ENCODE data around the gene MLEC.

The MLEC gene

DNA sequence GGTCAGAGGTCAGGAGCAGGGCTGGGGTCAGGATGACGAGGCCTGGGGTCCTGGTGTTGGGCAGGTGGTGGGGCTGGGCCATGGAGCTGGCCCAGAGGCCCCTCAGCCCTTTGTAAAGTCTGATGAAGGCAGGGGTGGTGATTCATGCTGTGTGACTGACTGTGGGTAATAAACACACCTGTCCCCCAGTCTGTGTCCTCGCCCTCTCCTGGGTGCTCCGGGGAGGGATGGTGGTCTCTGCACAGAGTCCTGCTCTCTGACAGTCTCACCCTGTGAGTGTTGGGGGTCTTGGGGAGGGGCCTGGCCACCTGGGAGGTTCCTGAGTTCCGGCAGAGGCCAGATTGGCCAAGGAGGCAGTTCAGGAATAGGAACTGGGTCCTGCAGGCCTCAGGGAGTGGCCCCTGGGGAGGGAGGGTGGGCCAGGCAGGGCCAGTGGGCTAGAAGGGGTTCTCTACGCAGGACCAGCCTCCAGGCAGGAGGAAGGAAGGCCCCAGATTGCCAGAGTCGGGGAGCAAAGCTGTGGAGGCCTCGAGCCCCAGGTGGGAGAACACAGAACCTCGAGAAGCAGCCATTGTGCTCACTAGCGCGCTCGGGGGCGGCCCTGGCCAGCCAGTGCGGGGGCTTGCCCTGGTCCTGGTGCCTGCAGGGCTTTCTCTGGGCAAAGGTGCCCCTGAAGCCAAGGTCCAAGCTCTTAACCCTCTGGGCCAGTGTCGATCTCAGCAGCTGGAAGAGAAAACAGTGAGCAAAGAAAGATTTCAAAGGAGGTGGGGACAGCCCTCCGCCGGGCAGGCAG is 53.1 kb downstream of the MLEC start:
- TF ChIP-seq, protein P1, sequence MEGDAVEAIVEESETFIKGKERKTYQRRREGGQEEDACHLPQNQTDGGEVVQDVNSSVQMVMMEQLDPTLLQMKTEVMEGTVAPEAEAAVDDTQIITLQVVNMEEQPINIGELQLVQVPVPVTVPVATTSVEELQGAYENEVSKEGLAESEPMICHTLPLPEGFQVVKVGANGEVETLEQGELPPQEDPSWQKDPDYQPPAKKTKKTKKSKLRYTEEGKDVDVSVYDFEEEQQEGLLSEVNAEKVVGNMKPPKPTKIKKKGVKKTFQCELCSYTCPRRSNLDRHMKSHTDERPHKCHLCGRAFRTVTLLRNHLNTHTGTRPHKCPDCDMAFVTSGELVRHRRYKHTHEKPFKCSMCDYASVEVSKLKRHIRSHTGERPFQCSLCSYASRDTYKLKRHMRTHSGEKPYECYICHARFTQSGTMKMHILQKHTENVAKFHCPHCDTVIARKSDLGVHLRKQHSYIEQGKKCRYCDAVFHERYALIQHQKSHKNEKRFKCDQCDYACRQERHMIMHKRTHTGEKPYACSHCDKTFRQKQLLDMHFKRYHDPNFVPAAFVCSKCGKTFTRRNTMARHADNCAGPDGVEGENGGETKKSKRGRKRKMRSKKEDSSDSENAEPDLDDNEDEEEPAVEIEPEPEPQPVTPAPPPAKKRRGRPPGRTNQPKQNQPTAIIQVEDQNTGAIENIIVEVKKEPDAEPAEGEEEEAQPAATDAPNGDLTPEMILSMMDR (IDR thresholded peaks at IDR 0.05; ENCODE audit: insufficient read depth, low read depth, low read length, missing control alignments): no peak
- DNase-seq (ENCODE audit: low read depth): no peak
- H3K4me3 ChIP-seq (ENCODE audit: low read length): no peak overlapping the region

DNA sequence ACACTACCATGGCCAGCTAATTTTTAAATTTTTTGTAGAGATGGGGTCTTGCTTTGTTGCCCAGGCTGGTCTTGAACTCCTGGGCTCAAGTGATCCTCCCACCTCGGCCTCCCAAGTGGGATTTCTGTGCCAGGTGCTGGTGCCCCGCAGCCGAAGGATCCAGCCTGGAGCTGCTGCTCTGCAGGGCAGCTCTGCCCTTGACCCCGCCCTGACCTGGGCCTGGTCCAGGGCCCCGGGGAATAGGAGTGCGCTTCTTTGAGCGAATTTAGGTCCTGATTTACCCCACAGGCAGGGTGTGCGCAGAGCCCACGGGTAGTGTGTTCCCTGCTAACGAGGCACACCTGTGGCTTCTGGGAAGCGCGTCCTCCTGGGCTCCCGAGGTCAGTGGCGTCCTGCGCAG is 53.9 kb downstream of the MLEC start:
- no peak overlapping the region for H3K4me3 ChIP-seq (ENCODE audit: low read length)
- TF ChIP-seq, protein P1 (IDR thresholded peaks at IDR 0.05; ENCODE audit: insufficient read depth, low read depth, low read length, missing control alignments): no peak
- DNase-seq (ENCODE audit: low read depth): no peak

DNA sequence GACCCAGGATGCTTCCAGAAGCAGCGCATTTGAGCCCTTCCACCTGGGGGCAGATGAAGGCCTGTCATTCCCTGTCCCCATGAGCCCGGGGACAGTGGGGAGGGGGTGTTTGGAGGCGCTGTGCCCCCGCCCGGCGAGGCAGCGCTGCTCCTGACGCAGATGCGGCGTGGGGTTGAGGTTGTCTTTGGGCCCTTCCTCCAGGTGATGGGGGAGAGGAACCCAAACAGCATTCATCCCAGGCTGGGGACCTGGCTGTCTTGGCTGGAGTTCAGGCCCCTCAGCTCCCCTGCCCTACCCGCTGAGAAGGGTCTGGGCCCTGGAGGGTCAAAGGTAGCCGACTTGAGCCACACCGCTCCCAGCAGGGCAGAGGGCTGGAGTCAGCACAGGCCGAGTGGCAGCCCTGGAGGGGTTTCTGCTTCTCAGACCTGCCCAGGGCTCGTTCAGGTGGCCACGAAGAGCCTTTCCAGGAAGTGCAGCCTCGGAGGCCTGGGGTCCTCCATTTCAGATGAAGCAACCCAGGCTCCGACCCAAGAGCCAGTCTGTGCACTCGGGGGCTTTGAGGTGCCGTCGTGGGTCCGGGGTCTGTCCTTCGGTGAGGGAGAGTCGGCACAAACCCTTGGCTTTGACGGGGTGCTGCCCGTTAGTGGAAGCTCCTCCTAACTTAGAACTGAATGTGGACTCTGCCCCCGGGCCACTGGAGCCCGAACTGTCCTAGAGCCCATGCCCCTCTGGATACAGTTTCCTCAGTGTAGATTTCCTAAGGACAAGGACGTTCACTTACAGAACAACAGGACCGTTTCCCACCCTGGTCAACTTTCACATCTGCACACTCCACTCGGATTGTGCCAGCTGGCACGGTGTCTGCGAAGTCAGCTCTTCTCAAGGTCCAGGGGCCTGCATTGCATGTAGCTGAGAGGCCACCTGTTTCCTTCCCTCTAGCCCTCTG is 54.8 kb downstream of the MLEC start:
- TF ChIP-seq, protein P1 (IDR thresholded peaks at IDR 0.05; ENCODE audit: insufficient read depth, low read depth, low read length, missing control alignments): no peak

DNA sequence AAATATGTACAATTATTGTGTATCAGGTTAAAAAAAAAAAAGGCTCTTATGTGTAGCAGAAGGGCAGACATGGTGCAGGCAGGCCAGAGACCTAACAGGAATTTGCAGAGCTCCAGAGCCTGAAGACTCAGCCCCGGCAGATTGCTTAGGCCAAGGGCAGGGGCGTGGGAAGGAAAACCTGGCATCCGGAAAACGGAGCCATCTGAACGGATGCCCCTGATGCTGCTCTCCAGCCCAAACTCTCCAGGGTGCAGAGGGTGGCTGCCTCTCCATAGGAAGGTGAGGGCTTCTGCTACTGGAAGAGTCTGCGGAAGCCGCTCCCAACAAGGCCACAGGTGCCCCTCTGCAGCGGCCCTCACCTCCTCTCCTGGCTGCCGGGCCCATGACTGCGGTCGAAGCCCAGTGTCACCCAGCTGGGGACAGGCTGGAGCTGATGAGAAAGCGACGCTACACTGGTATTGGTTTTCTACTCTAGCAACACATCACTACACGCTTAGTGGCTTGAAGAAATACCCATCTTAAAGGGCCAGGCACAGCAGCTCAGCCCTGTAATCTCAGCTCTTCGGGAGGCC is 58.1 kb downstream of the MLEC start:
- no peak overlapping the region for H3K4me3 ChIP-seq (ENCODE audit: low read length)
- DNase-seq (ENCODE audit: low read depth): no peak
- TF ChIP-seq, protein P1 (IDR thresholded peaks at IDR 0.05; ENCODE audit: insufficient read depth, low read depth, low read length, missing control alignments): no peak

More for the DNA sequence above, 54.8 kb downstream of the MLEC start:
- DNase-seq (ENCODE audit: low read depth): no peak
- no peak overlapping the region for H3K4me3 ChIP-seq (ENCODE audit: low read length)

DNA sequence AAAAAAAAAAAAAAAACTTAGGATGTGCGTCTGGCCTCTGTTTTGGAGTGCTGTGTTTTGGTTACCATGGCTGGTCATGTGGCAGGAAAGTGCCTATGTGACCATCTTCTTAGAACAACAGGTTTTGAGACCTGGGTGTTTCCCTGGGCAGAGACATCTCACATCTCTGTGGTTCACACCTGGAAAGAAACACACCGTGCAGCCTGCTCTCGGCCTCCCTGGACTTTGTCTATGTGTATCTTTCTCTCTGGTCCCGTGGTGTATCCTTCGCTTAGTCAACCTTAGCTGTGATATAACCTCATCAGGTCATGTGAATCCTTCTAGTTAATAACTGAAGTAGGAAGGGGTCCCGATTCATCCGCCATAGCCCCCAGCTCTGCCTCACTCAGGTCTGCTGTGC is 61.3 kb downstream of the MLEC start:
- TF ChIP-seq, protein P1 (IDR thresholded peaks at IDR 0.05; ENCODE audit: insufficient read depth, low read depth, low read length, missing control alignments): no peak
- no peak for DNase-seq (ENCODE audit: low read depth)
- H3K4me3 ChIP-seq (ENCODE audit: low read length): no peak overlapping the region

DNA sequence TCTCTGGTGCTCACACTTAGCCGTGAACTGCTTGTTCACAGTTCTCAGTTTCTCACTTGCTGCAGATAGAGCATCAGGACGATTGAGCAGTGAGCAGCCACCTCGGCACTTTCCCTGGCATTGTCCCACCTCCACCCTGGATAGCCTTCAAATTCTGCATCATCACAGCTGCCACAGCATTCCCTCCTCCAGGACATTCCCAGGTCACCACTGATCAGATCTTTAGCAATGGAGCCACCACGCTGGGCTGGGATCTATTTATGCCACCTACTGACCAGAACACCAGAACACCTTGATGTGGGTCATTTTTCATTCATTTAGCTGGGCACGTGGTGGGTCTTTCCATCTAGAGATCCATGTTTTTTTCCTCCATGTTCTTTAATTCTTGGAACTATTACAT is 62.3 kb downstream of the MLEC start:
- H3K4me3 ChIP-seq (ENCODE audit: low read length): no peak overlapping the region
- no peak for DNase-seq (ENCODE audit: low read depth)
- TF ChIP-seq, protein P1 (IDR thresholded peaks at IDR 0.05; ENCODE audit: insufficient read depth, low read depth, low read length, missing control alignments): no peak

All from epithelial cell of esophagus (primary cell).